Measurements from ENCODE around the gene UHRF1.
"Not testable (repeated sequence)": the region's sequence is repeated elsewhere in the genome, so short reads cannot be mapped to it uniquely, and the experiment has no call there.

The UHRF1 gene

DNA sequence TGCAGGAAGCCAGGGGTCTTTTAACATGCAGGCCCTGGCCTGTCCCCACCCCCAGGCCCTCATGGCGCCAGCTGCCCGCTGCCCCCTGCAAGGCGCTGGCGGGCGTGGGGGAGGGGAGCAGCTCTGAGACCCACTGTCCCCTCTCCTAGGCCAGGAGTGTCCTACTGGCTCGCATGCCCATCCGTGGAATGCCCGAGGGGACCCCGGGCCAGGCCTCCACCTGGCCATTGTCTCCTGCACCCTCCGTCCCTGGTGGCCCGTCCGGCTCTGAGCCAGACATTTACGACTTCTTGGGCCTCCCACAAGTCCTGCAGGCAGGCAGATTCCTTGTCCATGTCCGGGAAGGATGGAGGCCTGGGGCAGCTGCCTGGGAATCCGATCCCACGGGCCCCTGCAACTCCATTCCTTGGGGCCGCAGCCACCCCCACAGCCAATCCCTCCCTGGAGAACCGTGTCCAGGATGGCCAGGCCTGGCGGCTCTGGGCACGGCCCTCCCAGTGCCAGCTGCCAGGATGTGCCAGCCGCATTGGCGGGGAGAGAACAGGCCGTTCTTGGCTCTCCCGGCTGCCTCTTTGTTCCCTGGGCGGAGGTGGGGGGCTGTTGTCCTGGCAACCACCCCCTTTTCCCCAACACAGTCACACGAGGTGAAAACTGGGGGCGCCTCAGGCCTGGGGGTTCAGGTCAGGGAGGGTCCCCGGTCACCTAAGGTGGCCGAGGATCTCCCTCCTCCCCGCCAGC is 31.4 kb upstream of the UHRF1 start:
- Histone ChIP-seq H3K79me2 (ENCODE audit: insufficient read depth, low read length) (no peaks in the 10 kb centered on the region), H3K36me3 (ENCODE audit: insufficient read depth, low read length) (no peaks in the 10 kb centered on the region), H3K9ac (ENCODE audit: low read depth, low read length, poor library complexity, severe bottlenecking) (peak overlapping the region; percentile 17), H3K4me2 (ENCODE audit: low read depth, low read length, poor library complexity, severe bottlenecking) (no peak overlapping the region), H3K4me1 (ENCODE audit: insufficient read depth, low read length, poor library complexity, severe bottlenecking) (no peaks in the 10 kb centered on the region), H3F3A (ENCODE audit: low read depth) (no peaks in the 10 kb centered on the region), H4K20me1 (ENCODE audit: insufficient read depth, low read length, poor library complexity, severe bottlenecking) (no peaks in the 10 kb centered on the region), H3K27me3 (ENCODE audit: insufficient read depth, low read length, poor library complexity, severe bottlenecking) (no peaks in the 10 kb centered on the region), H3K9me2 (replicated peaks; ENCODE audit: low read depth, low read length) (no peaks in the 10 kb centered on the region), H3K9me3 (ENCODE audit: insufficient read depth, low read depth, low read length) (no peaks in the 10 kb centered on the region), H3K4me3 (ENCODE audit: low read length, poor library complexity, severe bottlenecking) (no peak overlapping the region), H2AFZ (ENCODE audit: low read length) (no peak overlapping the region)
- no peak for TF ChIP-seq EZH2phosphoT487 (IDR thresholded peaks at IDR 0.05; ENCODE audit: borderline replicate concordance)
- TF ChIP-seq, protein P1, sequence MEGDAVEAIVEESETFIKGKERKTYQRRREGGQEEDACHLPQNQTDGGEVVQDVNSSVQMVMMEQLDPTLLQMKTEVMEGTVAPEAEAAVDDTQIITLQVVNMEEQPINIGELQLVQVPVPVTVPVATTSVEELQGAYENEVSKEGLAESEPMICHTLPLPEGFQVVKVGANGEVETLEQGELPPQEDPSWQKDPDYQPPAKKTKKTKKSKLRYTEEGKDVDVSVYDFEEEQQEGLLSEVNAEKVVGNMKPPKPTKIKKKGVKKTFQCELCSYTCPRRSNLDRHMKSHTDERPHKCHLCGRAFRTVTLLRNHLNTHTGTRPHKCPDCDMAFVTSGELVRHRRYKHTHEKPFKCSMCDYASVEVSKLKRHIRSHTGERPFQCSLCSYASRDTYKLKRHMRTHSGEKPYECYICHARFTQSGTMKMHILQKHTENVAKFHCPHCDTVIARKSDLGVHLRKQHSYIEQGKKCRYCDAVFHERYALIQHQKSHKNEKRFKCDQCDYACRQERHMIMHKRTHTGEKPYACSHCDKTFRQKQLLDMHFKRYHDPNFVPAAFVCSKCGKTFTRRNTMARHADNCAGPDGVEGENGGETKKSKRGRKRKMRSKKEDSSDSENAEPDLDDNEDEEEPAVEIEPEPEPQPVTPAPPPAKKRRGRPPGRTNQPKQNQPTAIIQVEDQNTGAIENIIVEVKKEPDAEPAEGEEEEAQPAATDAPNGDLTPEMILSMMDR (conservative IDR thresholded peaks at IDR 0.05; ENCODE audit: low read length), result no peak

DNA sequence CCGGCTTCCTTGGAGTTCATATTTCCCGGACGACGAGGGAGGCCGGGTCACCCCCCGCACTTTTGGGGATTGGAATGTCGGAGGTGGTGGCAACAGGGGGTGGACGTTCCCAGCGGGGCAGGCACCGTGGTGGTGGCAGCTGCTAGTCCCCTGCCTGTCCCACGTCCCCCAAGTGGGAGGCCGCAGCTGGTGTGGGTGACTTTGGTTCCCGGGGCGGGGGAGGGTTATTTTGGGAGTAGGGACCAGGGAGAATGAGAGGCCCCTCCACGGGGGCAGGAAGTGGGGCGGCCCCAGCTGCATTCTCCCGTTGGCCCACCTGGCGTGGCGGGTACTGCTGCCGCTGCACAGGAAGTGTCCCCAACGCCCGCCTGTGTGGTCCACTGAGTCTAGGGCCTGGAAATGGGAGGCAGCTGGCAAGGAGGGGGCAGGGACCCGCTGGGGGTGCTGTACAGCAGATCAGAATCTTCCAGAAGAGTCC is 30.8 kb upstream of the UHRF1 start:
- no peak overlapping the region for H3K4me3 ChIP-seq (ENCODE audit: low read length, poor library complexity, severe bottlenecking)
- H3K9ac ChIP-seq (ENCODE audit: low read depth, low read length, poor library complexity, severe bottlenecking), result peak overlapping the region; percentile 17
- no peaks in the 10 kb centered on the region for H3K9me3 ChIP-seq (ENCODE audit: insufficient read depth, low read depth, low read length)
- no peaks in the 10 kb centered on the region for H3K36me3 ChIP-seq (ENCODE audit: insufficient read depth, low read length)
- no peaks in the 10 kb centered on the region for H3K79me2 ChIP-seq (ENCODE audit: insufficient read depth, low read length)
- no peaks in the 10 kb centered on the region for H4K20me1 ChIP-seq (ENCODE audit: insufficient read depth, low read length, poor library complexity, severe bottlenecking)
- H3K27me3 ChIP-seq (ENCODE audit: insufficient read depth, low read length, poor library complexity, severe bottlenecking), result no peaks in the 10 kb centered on the region
- no peak for TF ChIP-seq EZH2phosphoT487 (IDR thresholded peaks at IDR 0.05; ENCODE audit: borderline replicate concordance)
- TF ChIP-seq, protein P1 (conservative IDR thresholded peaks at IDR 0.05; ENCODE audit: low read length), result no peak
- H2AFZ ChIP-seq (ENCODE audit: low read length), result no peak overlapping the region
- H3F3A ChIP-seq (ENCODE audit: low read depth), result no peaks in the 10 kb centered on the region
- H3K9me2 ChIP-seq (replicated peaks; ENCODE audit: low read depth, low read length), result no peaks in the 10 kb centered on the region
- no peaks in the 10 kb centered on the region for H3K4me1 ChIP-seq (ENCODE audit: insufficient read depth, low read length, poor library complexity, severe bottlenecking)
- H3K4me2 ChIP-seq (ENCODE audit: low read depth, low read length, poor library complexity, severe bottlenecking), result peak overlapping the region; percentile 40

DNA sequence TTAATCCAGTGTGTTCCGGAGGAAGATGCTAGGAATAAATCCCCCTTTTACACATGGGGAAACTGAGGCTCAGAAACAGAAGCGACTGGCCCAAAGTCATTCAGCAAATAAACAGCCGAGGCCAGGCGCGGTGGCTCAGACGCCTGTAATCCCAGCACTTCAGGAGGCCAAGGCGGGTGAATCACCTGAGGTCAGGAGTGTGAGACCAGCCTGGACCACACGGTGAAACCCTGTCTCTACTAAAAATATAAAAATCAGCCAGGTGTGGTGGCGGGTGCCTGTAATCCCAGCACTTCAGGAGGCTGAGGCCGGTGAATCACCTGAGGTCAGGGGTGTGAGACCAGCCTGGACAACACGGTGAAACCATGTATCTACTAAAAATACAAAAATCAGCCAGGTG is 30.3 kb upstream of the UHRF1 start:
- no peaks in the 10 kb centered on the region for H3K4me1 ChIP-seq (ENCODE audit: insufficient read depth, low read length, poor library complexity, severe bottlenecking)
- no peaks in the 10 kb centered on the region for H3F3A ChIP-seq (ENCODE audit: low read depth)
- H3K4me2 ChIP-seq (ENCODE audit: low read depth, low read length, poor library complexity, severe bottlenecking), result peak overlapping the region; percentile 40
- no peaks in the 10 kb centered on the region for H3K9me3 ChIP-seq (ENCODE audit: insufficient read depth, low read depth, low read length)
- no peaks in the 10 kb centered on the region for H3K36me3 ChIP-seq (ENCODE audit: insufficient read depth, low read length)
- no peaks in the 10 kb centered on the region for H3K27me3 ChIP-seq (ENCODE audit: insufficient read depth, low read length, poor library complexity, severe bottlenecking)
- TF ChIP-seq, protein P1 (conservative IDR thresholded peaks at IDR 0.05; ENCODE audit: low read length), result no peak
- no peak for TF ChIP-seq EZH2phosphoT487 (IDR thresholded peaks at IDR 0.05; ENCODE audit: borderline replicate concordance)
- H4K20me1 ChIP-seq (ENCODE audit: insufficient read depth, low read length, poor library complexity, severe bottlenecking), result no peaks in the 10 kb centered on the region
- H3K79me2 ChIP-seq (ENCODE audit: insufficient read depth, low read length), result no peaks in the 10 kb centered on the region
- no peak overlapping the region for H2AFZ ChIP-seq (ENCODE audit: low read length)
- peak overlapping the region; percentile 17 for H3K9ac ChIP-seq (ENCODE audit: low read depth, low read length, poor library complexity, severe bottlenecking)
- H3K9me2 ChIP-seq (replicated peaks; ENCODE audit: low read depth, low read length), result no peaks in the 10 kb centered on the region
- H3K4me3 ChIP-seq (ENCODE audit: low read length, poor library complexity, severe bottlenecking), result no peak overlapping the region

DNA sequence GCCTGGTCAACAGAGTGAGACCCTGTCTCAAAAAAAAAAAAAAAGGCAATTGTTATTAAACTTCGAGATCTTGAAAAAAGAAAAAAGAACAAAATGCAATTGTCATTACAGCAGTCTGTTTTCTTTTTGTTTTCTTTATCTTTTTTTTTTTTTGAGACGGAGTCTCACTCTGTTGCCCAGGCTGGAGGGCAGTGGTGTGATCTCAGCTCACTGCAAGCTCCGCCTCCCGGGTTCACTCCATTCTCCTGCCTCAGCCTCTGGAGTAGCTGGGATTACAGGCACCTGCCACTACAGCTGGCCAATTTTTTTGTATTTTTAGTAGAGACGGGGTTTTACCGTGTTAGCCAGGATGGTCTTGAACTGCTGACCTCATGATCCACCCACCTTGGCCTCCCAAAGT is 26.4 kb upstream of the UHRF1 start:
- H3K4me3 ChIP-seq (ENCODE audit: low read length, poor library complexity, severe bottlenecking); H2AFZ ChIP-seq (ENCODE audit: low read length); H3K36me3 ChIP-seq (ENCODE audit: insufficient read depth, low read length); H4K20me1 ChIP-seq (ENCODE audit: insufficient read depth, low read length, poor library complexity, severe bottlenecking); H3K4me2 ChIP-seq (ENCODE audit: low read depth, low read length, poor library complexity, severe bottlenecking); H3K79me2 ChIP-seq (ENCODE audit: insufficient read depth, low read length); H3F3A ChIP-seq (ENCODE audit: low read depth); H3K9me3 ChIP-seq (ENCODE audit: insufficient read depth, low read depth, low read length); H3K9ac ChIP-seq (ENCODE audit: low read depth, low read length, poor library complexity, severe bottlenecking); H3K4me1 ChIP-seq (ENCODE audit: insufficient read depth, low read length, poor library complexity, severe bottlenecking); H3K9me2 ChIP-seq (replicated peaks; ENCODE audit: low read depth, low read length); H3K27me3 ChIP-seq (ENCODE audit: insufficient read depth, low read length, poor library complexity, severe bottlenecking): not testable (repeated sequence)

DNA sequence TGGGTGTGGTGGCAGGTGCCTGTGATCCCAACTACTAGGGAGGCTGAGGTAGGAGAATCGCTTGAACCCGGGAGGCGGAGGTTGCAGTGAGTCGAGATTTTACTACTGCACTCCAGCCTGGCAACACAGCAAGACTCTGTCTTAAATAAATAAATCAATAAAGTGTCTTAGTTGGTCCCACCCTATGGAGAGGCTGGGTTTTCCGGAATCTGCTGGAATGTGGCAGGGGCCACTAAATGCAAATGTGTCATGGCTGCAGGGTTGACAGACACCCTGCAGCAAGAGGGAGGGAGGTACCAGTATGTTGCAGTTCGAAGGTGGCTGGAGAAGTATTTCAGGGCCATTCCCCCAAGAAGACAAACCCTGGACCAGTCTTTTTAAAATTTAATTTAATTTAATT is 24.3 kb upstream of the UHRF1 start:
- H3K9ac ChIP-seq (ENCODE audit: low read depth, low read length, poor library complexity, severe bottlenecking); H3K4me2 ChIP-seq (ENCODE audit: low read depth, low read length, poor library complexity, severe bottlenecking); H3K4me1 ChIP-seq (ENCODE audit: insufficient read depth, low read length, poor library complexity, severe bottlenecking); H3F3A ChIP-seq (ENCODE audit: low read depth); H3K27me3 ChIP-seq (ENCODE audit: insufficient read depth, low read length, poor library complexity, severe bottlenecking); H3K9me2 ChIP-seq (replicated peaks; ENCODE audit: low read depth, low read length); H2AFZ ChIP-seq (ENCODE audit: low read length); H4K20me1 ChIP-seq (ENCODE audit: insufficient read depth, low read length, poor library complexity, severe bottlenecking); H3K9me3 ChIP-seq (ENCODE audit: insufficient read depth, low read depth, low read length); H3K79me2 ChIP-seq (ENCODE audit: insufficient read depth, low read length); H3K36me3 ChIP-seq (ENCODE audit: insufficient read depth, low read length); H3K4me3 ChIP-seq (ENCODE audit: low read length, poor library complexity, severe bottlenecking): not testable (repeated sequence)
